Panc1 (cell line): Measurements from ENCODE around the gene ODAPH.

ENCODE experiments used
- CTCF ChIP-seq: fragments of 450-650 bp; IDR thresholded peaks from 2 replicates; pipeline ENCODE4 v1.5.1; 2017; ENCODE audit warnings: mild to moderate bottlenecking
- POLR2AphosphoS5 ChIP-seq: IDR thresholded peaks from 2 replicates; pipeline ENCODE4 v1.6.1; 2012; ENCODE audit warnings: mild to moderate bottlenecking, low read depth, low read length, moderate library complexity
- REST ChIP-seq, 2 experiments: IDR thresholded peaks; 2 replicates each; pipeline ENCODE4 v1.6.1; 2011 to 2012; ENCODE audit warnings: low read depth in 2 of 2, control low read depth in 1 of 2, low read length in 1 of 2, mild to moderate bottlenecking in 1 of 2, moderate library complexity in 1 of 2; ENCODE audit not compliant: insufficient read depth in 1 of 2
- SIN3A ChIP-seq: IDR thresholded peaks from 2 replicates; pipeline ENCODE4 v1.6.1; 2012; ENCODE audit warnings: low read depth, mild to moderate bottlenecking, low read length, moderate library complexity, borderline replicate concordance; ENCODE audit not compliant: insufficient read depth

- TF ChIP-seq CTCF (no peak), REST (IDR thresholded peaks at IDR 0.05; ENCODE audit: insufficient read depth in 1 of 2, low read depth in 2 of 2, low read length in 1 of 2) (no peak), POLR2AphosphoS5 (no peak), SIN3A (no peak)
These were observed 50.1 kb downstream of the ODAPH start for GRCh38 chr4:75605928-75606327.
